Hepatocyte (in vitro differentiated cells): ENCODE measurements around the gene DMBT1. TPM values are rescaled to one million over a fixed set of nuclear protein-coding genes. Genes with fewer than 3 reads are reported as not detected.

Source experiments
- DNase-seq: peaks from one replicate; pipeline ENCODE4 v3.0.0-alpha.2; 2016; ENCODE audit warnings: low spot score
- H2AFZ ChIP-seq: fragments of 200-600 bp; sonication (generic); 2 replicates; pipeline ENCODE4 v1.6.0; 2016; ENCODE audit warnings: antibody characterized with exemption, mild to moderate bottlenecking
- H3K27ac ChIP-seq: fragments of 200-600 bp; sonication (generic); 2 replicates; pipeline ENCODE4 v1.5.1; 2016; ENCODE audit warnings: mild to moderate bottlenecking
- H3K27me3 ChIP-seq: fragments of 200-600 bp; sonication (generic); 2 replicates; pipeline ENCODE4 v1.6.1; 2016
- H3K36me3 ChIP-seq: fragments of 200-600 bp; sonication (generic); replicated peaks from 2 replicates; pipeline ENCODE4 v1.5.1; 2016; ENCODE audit warnings: low read depth; ENCODE audit not compliant: insufficient read depth
- H3K4me1 ChIP-seq: fragments of 200-600 bp; sonication (generic); 2 replicates; pipeline ENCODE4 v1.5.1; 2016; ENCODE audit warnings: mild to moderate bottlenecking, moderate library complexity; ENCODE audit not compliant: insufficient read depth
- H3K4me2 ChIP-seq: fragments of 200-600 bp; sonication (generic); 2 replicates; pipeline ENCODE4 v1.6.0; 2016
- H3K4me3 ChIP-seq: fragments of 200-600 bp; sonication (generic); 2 replicates; pipeline ENCODE4 v1.5.1; 2016; ENCODE audit warnings: mild to moderate bottlenecking
- H3K79me2 ChIP-seq: fragments of 200-600 bp; sonication (generic); 2 replicates; pipeline ENCODE4 v1.6.0; 2017; ENCODE audit warnings: mild to moderate bottlenecking
- H3K9me2 ChIP-seq: fragments of 200-600 bp; sonication (generic); replicated peaks from 2 replicates; pipeline ENCODE4 v1.6.0; 2017; ENCODE audit warnings: mild to moderate bottlenecking; ENCODE audit not compliant: insufficient read depth
- H3K9me3 ChIP-seq: fragments of 200-600 bp; sonication (generic); 2 replicates; pipeline ENCODE4 v1.5.1; 2016; ENCODE audit warnings: low read depth, mild to moderate bottlenecking
- H4K20me1 ChIP-seq: fragments of 200-600 bp; sonication (generic); 2 replicates; pipeline ENCODE4 v1.6.0; 2016; ENCODE audit warnings: mild to moderate bottlenecking; ENCODE audit not compliant: insufficient read depth, poor library complexity, severe bottlenecking
- CTCF ChIP-seq: fragments of 200-600 bp; sonication (generic); IDR thresholded peaks from 2 replicates; pipeline ENCODE4 v1.5.1; 2016; ENCODE audit warnings: antibody characterized with exemption, mild to moderate bottlenecking; ENCODE audit not compliant: poor library complexity
- EZH2 ChIP-seq: fragments of 200-600 bp; sonication (generic); IDR thresholded peaks from 2 replicates; pipeline ENCODE4 v1.6.1; 2016; ENCODE audit warnings: antibody characterized with exemption, mild to moderate bottlenecking, borderline replicate concordance
- EZH2phosphoT487 ChIP-seq: fragments of 200-600 bp; sonication (generic); IDR thresholded peaks from one replicate; pipeline ENCODE4 v1.6.1; 2018; ENCODE audit warnings: antibody characterized with exemption, mild to moderate bottlenecking, low read depth, moderate library complexity; ENCODE audit not compliant: unreplicated experiment, severe bottlenecking
- WGBS: methylation state at CpG from one replicate; pipeline ENCODE4 v1.1.6; 2016; ENCODE audit warnings: low lambda C conversion rate; ENCODE audit errors: missing lambda C conversion rate; 5-methylcytosine and 5-hydroxymethylcytosine counted together
- polyA plus RNA-seq: library from polyadenylated mRNA; unstranded; fragments of >200 nt; fragmentation: Nextera tagmentation; extraction: Ambion mirVana; gene quantifications from 2 replicates; pipeline ENCODE4 v1.2.1, GENCODE V29; 2016
- total RNA-seq: library from RNA; depleted of rRNA; stranded (reverse); fragments of >200 nt; gene quantifications from 2 replicates; pipeline ENCODE4 v1.2.3, GENCODE V29; 2014

DMBT1 gene
- total and polyA plus RNA-seq, 2 experiments from 2014 or later, result 1.5 TPM; not detected in 1

GRCh38 chr10:122525788-122526187, 34.8 kb upstream of the DMBT1 start:
- H3K4me3 ChIP-seq, result no peak overlapping the region
- TF ChIP-seq CTCF (peak; percentile 47), EZH2 (no peak)
- H3K79me2 ChIP-seq, result no peaks in the 10 kb centered on the region
- H4K20me1 ChIP-seq, result no peaks in the 10 kb centered on the region
- no peak overlapping the region for H3K27ac ChIP-seq
- H3K27me3 ChIP-seq, result no peaks in the 10 kb centered on the region
- DNase-seq, result peak; percentile 52
- WGBS, result 52% methylated on average over 6 of the region's 6 CpGs
- H3K4me2 ChIP-seq, result no peak overlapping the region
- no peaks in the 10 kb centered on the region for H3K36me3 ChIP-seq
- no peaks in the 10 kb centered on the region for H3K4me1 ChIP-seq
- no peaks in the 10 kb centered on the region for H3K9me2 ChIP-seq
- H3K9me3 ChIP-seq, result no peaks in the 10 kb centered on the region
- H2AFZ ChIP-seq, result no peak overlapping the region

- WGBS, result 89% methylated on average over 5 of the region's 5 CpGs
- H4K20me1 ChIP-seq, result no peaks in the 10 kb centered on the region
- no peaks in the 10 kb centered on the region for H3K9me3 ChIP-seq
- H3K4me3 ChIP-seq, result no peak overlapping the region
- no peaks in the 10 kb centered on the region for H3K27me3 ChIP-seq
- no peaks in the 10 kb centered on the region for H3K4me1 ChIP-seq
- no peaks in the 10 kb centered on the region for H3K79me2 ChIP-seq
- no peak overlapping the region for H3K4me2 ChIP-seq
- no peak overlapping the region for H2AFZ ChIP-seq
- DNase-seq, result peak; percentile 41
- H3K27ac ChIP-seq, result no peak overlapping the region
- no peaks in the 10 kb centered on the region for H3K36me3 ChIP-seq
- no peaks in the 10 kb centered on the region for H3K9me2 ChIP-seq
- TF ChIP-seq EZH2, result no peak
- TF ChIP-seq EZH2phosphoT487, result no peak
- TF ChIP-seq CTCF, result no peak
Observed at GRCh38 chr10:122526892-122527291, 33.7 kb upstream of the DMBT1 start.

- 89% methylated on average over 11 of the region's 11 CpGs for WGBS
- H3K4me1 ChIP-seq, result no peaks in the 10 kb centered on the region
- no peaks in the 10 kb centered on the region for H3K9me2 ChIP-seq
- no peaks in the 10 kb centered on the region for H3K36me3 ChIP-seq
- H3K27me3 ChIP-seq, result no peaks in the 10 kb centered on the region
- H2AFZ ChIP-seq, result no peak overlapping the region
- no peaks in the 10 kb centered on the region for H3K79me2 ChIP-seq
- no peaks in the 10 kb centered on the region for H3K9me3 ChIP-seq
- H4K20me1 ChIP-seq, result no peaks in the 10 kb centered on the region
- no peak overlapping the region for H3K27ac ChIP-seq
- H3K4me2 ChIP-seq, result no peak overlapping the region
- no peak overlapping the region for H3K4me3 ChIP-seq
- TF ChIP-seq CTCF (no peak), EZH2 (no peak), EZH2phosphoT487 (no peak)
- no peak for DNase-seq
Observed at GRCh38 chr10:122530177-122530576, 30.4 kb upstream of the DMBT1 start.

GRCh38 chr10:122531261-122531660, 29.3 kb upstream of the DMBT1 start:
- DNase-seq, result no peak
- Histone ChIP-seq H3K27ac (no peak overlapping the region), H3K79me2 (no peaks in the 10 kb centered on the region), H3K4me3 (no peak overlapping the region), H3K27me3 (no peaks in the 10 kb centered on the region), H3K36me3 (no peaks in the 10 kb centered on the region), H3K4me1 (no peaks in the 10 kb centered on the region), H2AFZ (no peak overlapping the region), H3K9me2 (no peaks in the 10 kb centered on the region), H3K4me2 (no peak overlapping the region), H4K20me1 (no peaks in the 10 kb centered on the region), H3K9me3 (no peaks in the 10 kb centered on the region)
- TF ChIP-seq EZH2 (no peak), EZH2phosphoT487 (no peak), CTCF (no peak)
- 99% methylated on average over 5 of the region's 5 CpGs for WGBS
